Right atrium auricular region (tissue), 2 donors: ENCODE measurements around the gene COL11A1. TPM values are rescaled to one million over a fixed set of nuclear protein-coding genes. Genes with fewer than 3 reads are reported as not detected.

Experiments
- DNase-seq: peaks from one replicate; pipeline ENCODE4 v3.0.0-alpha.2; 2019; ENCODE audit warnings: low spot score
- H3K27ac ChIP-seq, 2 donors: fragments of 200-600 bp; sonication (generic); 1 replicate in 1 of 2; 2 replicates in 1 of 2; pipeline ENCODE4 v1.5.1; 2016 to 2019
- H3K27me3 ChIP-seq, 2 donors: fragments of 200-600 bp; sonication (generic); one replicate each; pipeline versions ENCODE4 v1.5.1 to v1.6.0; 2017 to 2019
- H3K36me3 ChIP-seq: fragments of 200-600 bp; sonication (generic); one replicate; pipeline ENCODE4 v1.5.1; 2016
- H3K4me1 ChIP-seq, 2 donors: fragments of 200-600 bp; sonication (generic); one replicate each; pipeline versions ENCODE4 v1.5.1 to v1.6.0; 2017 to 2019
- H3K4me3 ChIP-seq, 2 donors: fragments of 200-600 bp; sonication (generic); 1 replicate in 1 of 2; 2 replicates in 1 of 2; pipeline ENCODE4 v1.5.1; 2017 to 2019; ENCODE audit warnings: mild to moderate bottlenecking in 1 of 2, moderate library complexity in 1 of 2
- H3K9me3 ChIP-seq, 2 donors: fragments of 200-600 bp; sonication (generic); one replicate each; pipeline ENCODE4 v1.5.1; 2019
- CTCF ChIP-seq, 2 donors: fragments of 200-600 bp; sonication (generic); IDR thresholded peaks; one replicate each; pipeline ENCODE4 v1.5.1; 2019; ENCODE audit warnings: antibody characterized with exemption in 2 of 2
- total RNA-seq, 2 donors: library from RNA; depleted of rRNA; stranded (reverse); fragments of >200 nt; gene quantifications; one replicate each; pipeline ENCODE4 v1.1.0, GENCODE V29; 2016

The COL11A1 gene
- total RNA-seq = under 1 TPM in 1 of 2 donors, not detected in 1; 0.71 TPM

DNA sequence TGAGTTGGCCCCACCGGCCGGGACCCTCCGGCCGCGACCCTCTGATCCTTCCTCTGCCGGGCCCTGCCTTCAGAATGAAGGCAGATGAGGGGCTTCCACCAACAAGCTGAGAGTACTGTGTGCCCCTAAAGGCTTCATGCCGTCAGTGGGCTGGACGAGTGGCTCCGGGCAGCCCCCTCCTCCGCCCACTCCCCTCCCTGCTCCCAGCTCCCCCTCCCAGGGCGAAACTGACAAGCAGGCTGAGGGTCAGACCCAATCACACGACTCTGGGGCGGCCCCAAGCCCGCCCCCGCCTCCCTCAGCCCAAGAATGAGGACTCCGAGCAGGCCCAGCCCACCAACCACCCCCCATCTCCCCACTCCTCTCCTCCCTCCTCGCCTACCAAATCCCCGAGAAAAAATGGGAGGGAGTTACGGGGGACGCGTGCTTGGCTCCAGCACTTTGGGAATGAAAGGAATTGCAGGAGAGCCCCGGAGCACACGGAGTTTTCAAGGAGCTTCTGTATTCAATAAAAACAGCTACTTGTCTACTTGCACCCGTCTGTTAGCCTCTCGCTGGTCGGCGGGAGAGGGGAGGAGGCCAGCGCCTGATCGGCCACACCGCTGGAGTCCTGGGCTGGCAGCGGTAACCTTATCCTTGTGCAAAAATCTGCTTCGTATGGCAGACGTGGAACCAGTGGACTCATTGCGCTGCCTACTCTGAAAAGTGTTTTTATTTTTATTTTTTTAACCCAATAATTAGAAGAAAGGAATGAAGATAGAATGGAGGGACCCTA is at the start of gene COL11A1:
TSS of gene COL11A1 (minus strand) at position 147 of the 775 bp plus-strand sequence. CDS start 344 bp downstream, outside the sequence.
- no peak for TF ChIP-seq CTCF (IDR thresholded peaks at IDR 0.05)
- peaks cover 0 to 25% of the 10 kb centered on the region in 2 donors for H3K4me1 ChIP-seq
- DNase-seq = no peak
- H3K9me3 ChIP-seq = no peaks in the 10 kb centered on the region
- H3K27me3 ChIP-seq = no peaks in the 10 kb centered on the region
- no peak within 1 kb of the TSS for H3K27ac ChIP-seq
- H3K4me3 ChIP-seq = peak within 1 kb of the TSS; percentile 8 to 41
- H3K36me3 ChIP-seq = no peaks in the 10 kb centered on the region

- Histone ChIP-seq H3K27ac (no peak overlapping the region), H3K9me3 (no peaks in the 10 kb centered on the region), H3K4me1 (no peaks in the 10 kb centered on the region), H3K4me3 (no peak overlapping the region), H3K36me3 (no peaks in the 10 kb centered on the region), H3K27me3 (no peaks in the 10 kb centered on the region)
- no peak for DNase-seq
- TF ChIP-seq CTCF (IDR thresholded peaks at IDR 0.05) = no peak
Observed at GRCh38 chr1:103156966-103157365, 48.6 kb upstream of the COL11A1 start.

DNA sequence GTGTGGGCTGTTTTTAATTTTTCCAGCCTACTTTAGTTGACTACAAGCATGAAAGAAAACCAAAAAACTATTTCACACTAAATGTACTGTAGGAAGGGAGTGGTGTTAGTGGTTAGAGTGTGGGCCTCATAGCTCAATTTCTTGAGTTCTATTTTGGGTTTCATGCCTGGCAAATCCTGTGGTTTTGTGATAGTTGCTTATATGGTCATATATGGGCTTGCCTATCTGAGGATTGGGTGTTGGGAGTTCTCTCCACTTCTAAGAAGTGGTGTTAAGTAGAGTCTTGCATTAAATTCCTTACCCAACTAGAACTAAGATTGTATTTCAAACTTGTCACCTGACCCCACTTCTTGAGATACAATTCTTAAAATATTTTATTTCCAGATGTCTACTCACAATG is 37.8 kb upstream of the COL11A1 start:
- Histone ChIP-seq H3K4me1 (no peaks in the 10 kb centered on the region), H3K4me3 (no peak overlapping the region), H3K36me3 (no peaks in the 10 kb centered on the region), H3K27me3 (no peaks in the 10 kb centered on the region), H3K27ac (no peak overlapping the region), H3K9me3 (no peaks in the 10 kb centered on the region)
- DNase-seq = no peak
- TF ChIP-seq CTCF (IDR thresholded peaks at IDR 0.05) = no peak

DNA sequence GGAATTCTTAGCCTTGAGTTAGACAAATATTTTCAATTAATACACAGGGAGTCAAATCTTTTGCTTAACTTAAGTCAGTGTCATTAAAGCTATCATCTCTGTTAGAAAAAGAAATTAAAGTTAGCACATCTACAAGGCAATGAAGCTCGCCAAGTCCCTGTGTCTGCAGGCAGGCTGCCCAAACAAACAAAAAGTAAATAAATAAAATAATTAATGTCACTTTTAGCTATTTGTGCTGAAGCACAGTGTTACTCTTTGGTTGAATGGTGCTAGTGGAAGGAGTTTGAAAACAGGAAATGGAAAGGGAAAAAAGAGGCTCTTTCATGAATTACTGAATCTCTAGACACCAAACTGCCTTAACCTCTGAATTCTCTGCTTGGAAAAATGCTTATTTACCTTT is 37.1 kb upstream of the COL11A1 start:
- H3K4me3 ChIP-seq = no peak overlapping the region
- no peak overlapping the region for H3K27ac ChIP-seq
- no peaks in the 10 kb centered on the region for H3K9me3 ChIP-seq
- H3K4me1 ChIP-seq = no peaks in the 10 kb centered on the region
- H3K27me3 ChIP-seq = no peaks in the 10 kb centered on the region
- TF ChIP-seq CTCF (IDR thresholded peaks at IDR 0.05) = no peak
- H3K36me3 ChIP-seq = no peaks in the 10 kb centered on the region
- DNase-seq = no peak

DNA sequence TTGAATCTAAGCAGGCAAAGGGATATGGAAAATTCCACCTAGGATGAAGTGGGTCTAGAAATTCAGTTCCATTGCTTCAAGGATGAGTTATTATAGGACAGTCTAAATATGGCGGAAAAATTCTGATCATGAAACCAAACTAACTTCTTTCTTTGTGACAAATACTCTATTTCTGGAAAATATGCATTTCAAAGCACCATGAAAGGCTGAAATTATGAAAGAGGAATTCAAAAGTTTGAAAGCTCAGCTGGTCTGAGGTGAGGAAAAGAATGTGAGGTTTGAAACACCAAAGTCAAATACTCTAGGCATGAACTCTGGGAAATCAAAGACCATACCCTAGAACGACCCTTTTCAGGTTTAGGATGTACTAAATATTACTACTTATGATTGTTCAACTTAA is 36.4 kb upstream of the COL11A1 start:
- no peak for DNase-seq
- no peak for TF ChIP-seq CTCF (IDR thresholded peaks at IDR 0.05)
- no peak overlapping the region for H3K27ac ChIP-seq
- no peaks in the 10 kb centered on the region for H3K9me3 ChIP-seq
- no peak overlapping the region for H3K4me3 ChIP-seq
- H3K4me1 ChIP-seq = no peaks in the 10 kb centered on the region
- no peaks in the 10 kb centered on the region for H3K27me3 ChIP-seq
- no peaks in the 10 kb centered on the region for H3K36me3 ChIP-seq

DNA sequence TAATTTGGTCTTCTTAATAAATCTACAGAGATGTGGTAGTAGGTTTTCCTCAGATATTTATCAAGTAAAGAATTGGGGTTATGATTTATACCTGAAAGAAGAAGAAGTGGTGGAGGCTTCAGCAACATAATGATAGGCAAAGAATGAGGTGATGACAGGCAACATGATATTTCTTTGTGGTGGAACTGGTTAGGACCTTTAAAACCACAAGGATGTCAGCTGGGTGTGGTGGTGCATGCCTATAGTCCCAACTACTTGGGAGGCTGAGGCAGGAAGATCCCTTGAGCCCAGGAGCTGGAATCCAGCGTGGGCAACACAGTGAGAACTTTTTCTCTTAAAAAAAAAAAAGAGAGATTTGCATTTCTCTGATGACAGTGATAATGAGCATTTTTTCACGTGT is 34.1 kb upstream of the COL11A1 start:
- Histone ChIP-seq H3K36me3 (no peaks in the 10 kb centered on the region), H3K27me3 (no peaks in the 10 kb centered on the region), H3K27ac (no peak overlapping the region), H3K4me1 (no peaks in the 10 kb centered on the region), H3K9me3 (no peaks in the 10 kb centered on the region), H3K4me3 (no peak overlapping the region)
- no peak for TF ChIP-seq CTCF (IDR thresholded peaks at IDR 0.05)
- DNase-seq = no peak
